ENCODE data around the gene IL6R.
"Not testable (repeated sequence)": the region's sequence is repeated elsewhere in the genome, so short reads cannot be mapped to it uniquely, and the experiment has no call there.

DNA sequence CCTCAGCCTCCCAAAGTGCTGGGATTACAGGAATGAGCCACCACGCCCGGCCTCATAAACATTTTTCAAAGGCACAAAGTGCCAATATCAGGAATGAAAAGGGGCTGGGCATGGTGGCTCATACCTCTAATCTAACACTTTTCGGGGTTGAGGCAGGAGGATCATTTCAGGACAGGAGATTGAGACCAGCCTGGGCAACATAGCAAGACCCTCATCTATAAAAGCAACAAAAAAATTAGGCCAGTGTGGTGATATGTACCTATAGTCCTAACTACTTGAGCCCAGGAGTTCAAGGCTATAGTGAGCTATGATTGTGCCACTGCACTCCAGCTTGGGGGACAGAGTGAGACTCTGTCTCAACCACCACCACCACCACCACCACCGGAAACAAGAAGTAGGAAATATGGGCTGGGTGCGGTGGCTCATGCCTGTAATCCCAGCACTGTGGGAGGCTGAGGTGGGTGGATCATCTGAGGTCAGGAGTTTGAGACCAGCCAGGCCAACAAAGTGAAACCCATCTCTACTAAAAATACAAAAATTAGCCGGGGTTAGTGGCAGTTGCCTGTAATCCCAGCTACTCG lies 31.3 kb upstream of the IL6R start:
- TF ChIP-seq, protein P1, sequence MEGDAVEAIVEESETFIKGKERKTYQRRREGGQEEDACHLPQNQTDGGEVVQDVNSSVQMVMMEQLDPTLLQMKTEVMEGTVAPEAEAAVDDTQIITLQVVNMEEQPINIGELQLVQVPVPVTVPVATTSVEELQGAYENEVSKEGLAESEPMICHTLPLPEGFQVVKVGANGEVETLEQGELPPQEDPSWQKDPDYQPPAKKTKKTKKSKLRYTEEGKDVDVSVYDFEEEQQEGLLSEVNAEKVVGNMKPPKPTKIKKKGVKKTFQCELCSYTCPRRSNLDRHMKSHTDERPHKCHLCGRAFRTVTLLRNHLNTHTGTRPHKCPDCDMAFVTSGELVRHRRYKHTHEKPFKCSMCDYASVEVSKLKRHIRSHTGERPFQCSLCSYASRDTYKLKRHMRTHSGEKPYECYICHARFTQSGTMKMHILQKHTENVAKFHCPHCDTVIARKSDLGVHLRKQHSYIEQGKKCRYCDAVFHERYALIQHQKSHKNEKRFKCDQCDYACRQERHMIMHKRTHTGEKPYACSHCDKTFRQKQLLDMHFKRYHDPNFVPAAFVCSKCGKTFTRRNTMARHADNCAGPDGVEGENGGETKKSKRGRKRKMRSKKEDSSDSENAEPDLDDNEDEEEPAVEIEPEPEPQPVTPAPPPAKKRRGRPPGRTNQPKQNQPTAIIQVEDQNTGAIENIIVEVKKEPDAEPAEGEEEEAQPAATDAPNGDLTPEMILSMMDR (conservative IDR thresholded peaks at IDR 0.05; ENCODE audit: low read depth, low read length), result not testable (repeated sequence)
- not testable (repeated sequence) for TF ChIP-seq EZH2 (IDR thresholded peaks at IDR 0.05; ENCODE audit: low read length, unreplicated experiment)
